ENCODE measurements around the gene SLC25A34.

The SLC25A34 gene

GRCh38 chr1:15775706-15776105, 39.6 kb downstream of the SLC25A34 start:
- DNase-seq (ENCODE audit: low read depth) = no peak

- no peak for DNase-seq (ENCODE audit: low read depth)
Observed at GRCh38 chr1:15777909-15778707, 42.0 kb downstream of the SLC25A34 start.

GRCh38 chr1:15785683-15786082, 49.6 kb downstream of the SLC25A34 start:
- DNase-seq (ENCODE audit: low read depth) = no peak

- peak; percentile 73 for DNase-seq (ENCODE audit: low read depth)
Observed at GRCh38 chr1:15786581-15786980, 50.5 kb downstream of the SLC25A34 start.

- peak; percentile 71 for DNase-seq (ENCODE audit: low read depth)
Observed at GRCh38 chr1:15788624-15789301, 52.7 kb downstream of the SLC25A34 start.
